NCI-H1930 (cell line): ENCODE results near the gene ISL2.
A peak's percentile ranks its signal among the peaks of the same experiment; 100 is the strongest.
"Not testable (repeated sequence)": the region's sequence is repeated elsewhere in the genome, so short reads cannot be mapped to it uniquely, and the experiment has no call there.

Source experiments
- DNase-seq, 2 experiments: peaks; one replicate each; lab custom pipeline; 2025; lab: John Stamatoyannopoulos, UW

Gene ISL2

DNA sequence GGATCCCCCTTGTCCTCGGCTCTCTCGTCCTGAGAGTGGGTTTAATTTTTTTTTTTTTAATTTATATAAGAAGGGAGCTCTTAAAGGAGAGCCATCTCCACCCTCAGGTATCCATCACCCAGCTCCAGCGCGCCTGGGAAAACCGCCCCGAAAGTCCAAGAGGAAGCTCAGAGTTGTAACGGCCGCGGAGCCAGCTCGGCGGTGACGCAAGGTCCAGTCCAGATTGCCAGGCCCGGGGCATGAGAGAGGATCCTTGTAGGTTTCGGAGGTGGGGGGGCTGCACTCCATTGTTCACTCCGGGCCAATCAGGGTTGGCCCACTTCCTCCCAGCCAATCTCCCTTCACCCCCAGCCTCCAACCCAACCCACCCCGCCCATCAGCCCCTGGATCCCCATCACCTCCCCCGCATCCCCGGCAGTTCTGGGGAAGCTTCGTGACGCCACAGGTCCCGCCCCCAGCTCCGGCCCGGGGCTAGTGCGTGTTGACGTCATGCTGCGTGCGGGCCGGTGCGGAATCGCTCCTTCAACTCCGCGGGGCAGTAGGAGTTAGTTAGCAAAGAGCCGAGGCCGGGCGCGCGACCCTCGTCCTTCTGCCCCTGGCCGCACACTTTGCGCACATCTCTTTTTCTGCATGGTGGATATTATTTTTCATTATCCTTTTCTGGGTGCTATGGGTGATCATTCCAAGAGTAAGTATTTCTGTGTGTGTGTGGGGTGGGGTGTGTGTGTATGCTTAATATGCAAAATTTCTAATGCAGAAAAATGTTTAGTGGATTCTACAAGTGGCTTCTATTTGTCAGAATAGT lies at the start of gene ISL2:
Gene ISL2, plus strand, starts transcription at position 520 of the 805 bp plus-strand sequence. Its CDS starts 111 bp downstream, at position 631.
- peak; percentile 90 to 93 for DNase-seq

DNA sequence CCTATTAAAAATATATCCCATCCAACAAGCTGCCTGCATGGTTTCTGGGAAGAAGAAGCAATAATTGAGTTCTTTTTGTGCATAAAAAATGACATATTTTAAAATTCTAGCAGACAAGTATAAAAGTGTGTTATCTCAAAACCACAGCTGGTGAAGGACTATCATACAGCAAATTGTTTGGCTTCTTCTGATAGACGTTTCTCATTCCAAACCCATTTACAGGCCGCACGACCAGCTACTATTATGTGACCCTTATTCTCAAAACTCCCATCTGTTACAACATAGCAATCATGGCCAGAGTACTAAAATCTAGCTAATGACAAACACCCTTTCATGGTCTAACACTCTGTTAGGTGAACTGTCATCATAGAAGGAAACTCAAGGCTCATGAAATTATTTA lies 47.0 kb upstream of the ISL2 start:
- no peak for DNase-seq

DNA sequence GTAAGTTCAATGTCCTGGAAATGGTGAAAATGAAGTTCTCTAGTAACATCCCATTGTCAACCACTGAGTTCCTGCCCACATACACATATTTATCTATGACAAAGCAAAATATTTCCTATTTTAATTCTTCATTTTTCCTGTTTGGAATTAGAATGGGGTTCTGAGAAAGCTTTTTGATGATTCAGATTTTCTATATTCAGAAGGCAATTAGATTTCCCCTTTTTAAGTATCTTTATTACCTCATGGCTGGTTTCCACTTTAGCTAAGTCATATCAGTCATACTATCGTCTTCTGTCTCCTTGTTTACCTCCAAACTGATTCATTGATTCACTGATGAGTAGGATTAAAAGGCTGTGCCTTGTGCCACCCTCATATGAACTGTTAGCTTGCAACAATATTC lies 43.2 kb upstream of the ISL2 start:
- no peak for DNase-seq

DNA sequence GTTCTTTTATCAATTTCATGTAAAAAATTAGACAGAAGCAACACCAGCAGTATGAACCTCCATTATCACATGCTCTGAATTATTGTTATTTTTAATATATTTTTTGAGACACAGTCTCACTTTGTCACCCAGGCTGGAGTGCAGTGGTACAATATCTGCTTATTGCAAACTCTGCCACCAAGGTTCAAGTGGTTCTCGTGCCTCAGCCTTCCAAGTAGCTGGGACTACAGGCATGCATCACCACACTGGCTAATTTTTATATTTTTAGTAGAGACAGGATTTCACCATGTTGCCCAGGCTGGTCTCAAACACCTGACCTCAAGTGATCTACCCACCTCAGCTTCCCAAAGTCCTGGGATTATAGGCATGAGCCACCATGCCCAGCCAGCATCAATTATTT lies 42.1 kb upstream of the ISL2 start:
- DNase-seq = not testable (repeated sequence)

DNA sequence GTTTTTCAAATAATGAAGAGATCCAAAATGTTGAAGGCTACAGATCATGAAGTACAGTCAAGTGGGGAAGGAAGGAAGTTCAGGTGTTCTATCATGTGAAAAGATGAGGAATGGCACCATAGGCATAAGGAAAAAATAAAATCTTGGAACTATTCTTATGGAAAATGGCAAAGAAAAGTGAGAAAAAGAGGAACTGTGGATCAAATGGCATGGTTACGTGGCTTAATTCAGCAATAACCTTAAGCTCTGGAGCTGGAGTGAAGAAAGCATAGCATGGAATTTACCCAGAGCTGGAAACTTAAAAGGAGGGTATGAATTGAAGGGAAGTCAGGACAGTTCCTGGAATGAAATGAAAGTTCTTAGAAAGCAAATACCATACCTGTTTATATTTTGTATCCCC lies 39.7 kb upstream of the ISL2 start:
- DNase-seq = no peak

GRCh38 chr15:76297951-76298350 lies 38.6 kb upstream of the ISL2 start:
- DNase-seq = not testable (repeated sequence)

DNA sequence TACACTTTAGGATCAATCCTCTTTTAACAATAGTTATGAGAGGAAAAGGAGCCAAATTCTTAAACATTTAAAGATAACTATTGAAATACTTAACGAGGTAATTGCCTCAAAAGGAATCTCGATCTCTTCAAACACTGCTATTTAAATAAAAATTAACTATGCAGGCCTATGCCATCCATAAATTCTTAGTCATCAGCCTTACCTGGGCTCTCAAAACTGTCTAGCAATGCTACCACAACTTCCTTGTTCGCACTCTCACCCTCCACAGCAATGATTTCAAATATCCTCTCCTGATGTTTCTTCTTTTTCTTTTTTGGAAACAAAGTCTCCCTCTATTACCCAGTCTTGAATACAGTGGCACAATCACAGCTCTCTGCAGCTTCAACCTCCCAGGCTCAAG lies 37.6 kb upstream of the ISL2 start:
- no peak for DNase-seq

DNA sequence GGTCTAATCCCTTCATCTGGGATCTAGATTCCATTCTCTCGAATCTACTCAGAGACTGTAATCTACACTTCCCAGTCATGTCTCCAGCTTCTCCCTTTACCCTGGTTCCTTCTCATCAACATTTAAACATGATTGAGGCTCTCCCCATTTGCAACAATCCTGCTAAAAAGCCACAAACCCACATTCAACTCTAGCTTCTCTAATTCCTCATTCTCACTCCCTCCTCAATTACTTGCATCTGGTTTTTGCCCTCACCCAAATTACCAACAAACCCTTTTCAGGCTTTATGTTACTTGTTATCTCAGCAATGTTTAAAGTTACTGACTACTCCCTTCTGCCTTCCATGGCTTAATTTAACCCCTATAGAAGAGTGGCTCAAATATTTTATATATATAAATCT lies 36.8 kb upstream of the ISL2 start:
- DNase-seq = no peak

GRCh38 chr15:76303909-76304308 lies 32.7 kb upstream of the ISL2 start:
- DNase-seq = no peak

GRCh38 chr15:76309601-76310330 lies 26.8 kb upstream of the ISL2 start:
- DNase-seq = no peak

GRCh38 chr15:76310475-76311099 lies 26.0 kb upstream of the ISL2 start:
- no peak for DNase-seq

GRCh38 chr15:76311100-76311953 lies 25.2 kb upstream of the ISL2 start, which contains the start of gene ETFA:
Gene ETFA (minus strand): TSS chr15:76311469. CDS start chr15:76311388, 81 bp downstream.
- peak; percentile 84 to 90 for DNase-seq

- DNase-seq = no peak
Observed at GRCh38 chr15:76312540-76313174, 23.9 kb upstream of the ISL2 start.

DNA sequence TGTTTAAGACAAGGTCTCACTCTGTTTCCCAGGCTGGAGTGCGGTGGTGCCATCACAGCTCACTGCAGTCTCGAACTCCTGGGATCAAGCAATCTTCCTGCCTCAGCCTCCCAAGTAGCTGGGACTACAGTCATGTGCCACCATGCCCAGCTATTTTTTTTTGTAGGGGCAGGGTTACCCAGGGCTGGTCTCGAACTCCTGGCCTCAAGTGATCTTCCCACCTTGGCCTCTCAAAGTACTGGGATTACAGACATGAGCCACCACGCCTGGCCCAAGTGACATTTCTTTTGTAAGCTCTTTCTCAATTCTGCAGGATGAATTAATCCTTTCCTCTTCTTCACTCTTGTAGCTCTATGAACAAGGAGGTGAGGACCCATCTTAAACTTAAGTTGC lies 23.4 kb upstream of the ISL2 start:
- DNase-seq = not testable (repeated sequence)

DNA sequence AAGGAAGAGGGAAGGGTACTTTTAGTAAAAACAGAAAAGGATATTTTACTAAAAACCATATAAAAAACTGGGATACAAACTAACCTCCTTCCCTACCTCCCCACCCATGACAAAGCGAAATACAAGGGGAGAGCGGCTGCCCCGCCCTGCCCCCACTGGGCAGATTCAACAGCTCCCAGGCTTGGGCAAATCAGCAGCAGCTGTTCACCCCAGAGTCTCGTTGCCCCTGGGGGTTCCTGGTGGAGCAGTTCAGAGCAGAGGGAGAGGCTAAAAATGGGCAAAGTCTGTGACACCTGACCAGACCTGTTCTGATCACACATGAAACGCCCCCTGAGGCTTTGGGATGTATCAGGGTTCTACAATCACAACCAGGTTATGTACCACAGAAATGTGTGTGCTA lies 22.8 kb upstream of the ISL2 start:
- DNase-seq = no peak

GRCh38 chr15:76320012-76320411 lies 16.6 kb upstream of the ISL2 start:
- no peak for DNase-seq

- DNase-seq = no peak
Observed at GRCh38 chr15:76321171-76321570, 15.4 kb upstream of the ISL2 start.

DNA sequence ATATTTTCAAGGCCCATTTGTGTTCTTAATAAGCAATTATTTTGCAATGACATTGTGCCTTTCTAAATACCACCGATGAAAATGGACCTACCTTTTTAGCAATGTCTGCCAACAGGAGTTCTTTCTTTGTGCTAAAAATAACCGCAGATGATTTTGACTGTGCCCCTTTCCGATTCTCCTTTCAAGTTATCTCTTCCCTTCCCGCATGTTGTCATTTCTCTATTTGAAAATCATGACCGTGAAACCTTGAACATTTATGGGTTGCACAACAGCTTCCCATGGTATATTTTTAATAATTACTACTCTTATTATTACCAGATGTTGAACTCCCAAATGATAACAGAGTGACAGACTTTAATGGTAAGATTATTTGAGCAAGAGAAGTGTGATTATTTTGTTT lies 15.0 kb upstream of the ISL2 start:
- no peak for DNase-seq

DNA sequence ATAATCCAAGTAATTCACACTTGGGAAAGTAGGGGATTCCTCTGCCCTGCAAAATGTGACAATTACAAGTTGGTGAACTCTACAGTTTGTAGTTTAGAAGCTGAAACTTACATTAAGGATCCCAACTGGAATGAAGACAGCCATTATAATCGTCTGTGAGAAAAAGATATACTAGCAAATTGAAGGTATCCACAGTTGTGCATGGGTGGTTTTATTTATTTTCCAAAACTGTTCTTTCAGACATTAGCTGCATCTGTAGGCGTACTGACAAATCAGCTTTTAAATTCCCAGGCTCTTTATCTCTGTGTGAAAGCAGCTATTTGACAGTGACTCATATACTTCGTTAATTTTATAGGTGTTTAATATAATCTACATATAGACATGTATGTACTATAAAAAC lies 12.5 kb upstream of the ISL2 start:
- no peak for DNase-seq

- no peak for DNase-seq
Observed at GRCh38 chr15:76325704-76326103, 10.9 kb upstream of the ISL2 start.
